ENCODE results near the gene TDP1.
"Not testable (repeated sequence)": the region's sequence is repeated elsewhere in the genome, so short reads cannot be mapped to it uniquely, and the experiment has no call there.

TDP1 gene

DNA sequence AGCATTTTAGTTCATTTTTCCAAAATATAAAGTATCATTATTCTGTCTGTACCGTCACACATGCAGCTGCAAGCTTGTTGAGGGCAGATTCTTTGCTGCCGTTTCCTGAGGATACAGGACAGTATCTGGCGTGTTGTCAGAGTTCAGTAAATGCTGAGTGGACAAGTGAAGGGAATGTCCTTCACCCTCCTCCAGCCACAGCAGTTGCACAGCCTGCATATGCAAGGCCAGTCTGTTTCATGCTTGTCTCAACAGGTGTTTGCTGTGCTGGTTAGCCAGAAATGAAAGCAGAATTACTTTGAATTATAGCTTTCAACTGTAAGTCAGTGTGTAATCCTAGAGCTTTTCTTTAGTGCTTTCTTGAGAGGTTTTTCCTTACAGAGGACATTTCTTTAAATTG, 36.5 kb downstream of the TDP1 start:
- no peak for DNase-seq

DNA sequence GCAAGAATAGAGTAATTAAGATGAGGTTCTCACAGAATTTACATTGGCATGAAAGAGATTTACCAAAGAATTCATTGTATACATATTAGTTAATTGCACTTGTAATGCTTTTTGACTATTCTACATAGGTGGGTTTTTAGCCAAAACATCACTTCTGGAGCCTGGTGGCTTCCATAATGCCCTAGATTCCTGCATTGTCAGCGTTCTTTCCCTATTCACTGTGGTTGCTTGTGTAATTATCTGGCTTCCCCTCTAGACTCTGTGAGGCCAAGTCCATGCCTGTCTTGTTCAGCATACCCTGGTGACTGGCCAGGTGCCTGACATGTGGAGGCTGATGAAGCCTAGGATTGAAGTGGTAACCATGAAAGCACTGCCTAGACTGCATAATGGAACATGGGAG, 41.2 kb downstream of the TDP1 start:
- DNase-seq = no peak

DNA sequence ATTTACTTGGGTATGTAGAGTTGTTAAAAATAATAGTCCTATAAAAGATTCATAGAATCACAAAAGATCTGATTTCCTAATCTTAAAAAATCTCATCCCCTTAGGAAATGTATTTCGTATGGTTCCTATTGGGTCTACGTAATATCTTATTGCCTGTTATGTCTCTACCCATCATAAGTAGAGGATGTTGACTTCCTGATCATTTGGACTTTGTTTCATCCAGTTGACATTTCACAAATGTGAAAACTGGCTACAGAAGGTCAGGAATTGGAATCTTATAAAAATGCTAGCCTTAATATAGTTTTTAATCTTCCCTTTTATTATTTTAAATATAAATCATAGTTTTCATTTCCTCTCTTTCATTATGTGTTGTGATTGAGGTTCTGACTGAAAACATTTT, 45.2 kb downstream of the TDP1 start:
- DNase-seq = no peak

DNA sequence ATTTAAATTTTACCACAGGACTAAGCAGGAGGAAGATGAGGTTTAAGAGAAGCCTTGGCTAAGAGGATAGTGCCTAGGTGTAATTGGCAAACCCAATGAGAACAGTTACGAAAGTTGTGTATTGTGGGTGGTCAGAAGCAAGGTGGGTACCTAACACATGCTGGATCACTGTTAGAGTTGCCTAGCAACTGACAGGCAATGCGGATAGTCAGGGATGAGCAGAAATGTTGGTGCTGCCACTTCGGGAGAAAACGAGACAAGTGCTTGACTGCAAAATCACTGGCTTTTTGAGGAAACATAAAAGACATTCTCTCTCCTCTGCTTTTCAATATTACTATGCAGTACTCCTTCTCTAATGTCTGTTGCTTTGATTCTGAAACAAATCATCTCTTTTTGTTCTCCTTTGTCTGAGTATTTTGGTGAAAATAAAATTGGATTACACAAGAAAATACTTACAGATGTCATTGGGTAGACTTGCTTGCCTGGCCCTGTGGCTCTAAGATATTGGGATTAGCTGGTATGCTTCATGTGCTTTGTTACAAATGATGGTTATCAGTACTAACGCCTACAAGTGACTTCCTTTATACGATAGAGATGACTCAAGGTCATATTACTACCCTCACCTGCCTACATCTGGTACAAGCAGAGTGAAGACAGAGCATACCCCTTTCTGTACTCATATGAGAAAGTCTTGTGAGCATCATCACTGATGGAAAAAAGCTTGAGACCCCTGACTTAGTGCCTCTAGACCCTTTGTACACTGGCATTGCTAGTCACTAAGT, 48.0 kb downstream of the TDP1 start:
- no peak for DNase-seq

DNA sequence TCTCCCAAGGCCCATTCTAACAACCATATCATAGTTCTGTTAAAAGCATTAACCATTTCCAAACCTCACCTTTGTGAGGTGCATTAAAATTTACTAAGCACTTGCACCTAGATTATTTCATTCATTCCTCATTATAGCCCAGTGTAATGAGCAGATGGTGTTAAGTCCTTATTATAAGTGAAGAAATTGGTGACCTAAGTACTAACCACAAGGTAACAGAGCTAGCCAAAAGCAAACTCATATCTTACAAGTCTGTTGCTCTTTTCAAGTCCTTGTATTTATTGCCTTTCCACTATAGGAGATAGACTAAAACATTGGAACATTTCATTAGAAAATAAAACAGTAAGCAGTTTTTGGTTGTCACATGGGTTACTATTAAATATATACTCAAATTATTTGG, 49.7 kb downstream of the TDP1 start:
- DNase-seq = peak; percentile 15

DNA sequence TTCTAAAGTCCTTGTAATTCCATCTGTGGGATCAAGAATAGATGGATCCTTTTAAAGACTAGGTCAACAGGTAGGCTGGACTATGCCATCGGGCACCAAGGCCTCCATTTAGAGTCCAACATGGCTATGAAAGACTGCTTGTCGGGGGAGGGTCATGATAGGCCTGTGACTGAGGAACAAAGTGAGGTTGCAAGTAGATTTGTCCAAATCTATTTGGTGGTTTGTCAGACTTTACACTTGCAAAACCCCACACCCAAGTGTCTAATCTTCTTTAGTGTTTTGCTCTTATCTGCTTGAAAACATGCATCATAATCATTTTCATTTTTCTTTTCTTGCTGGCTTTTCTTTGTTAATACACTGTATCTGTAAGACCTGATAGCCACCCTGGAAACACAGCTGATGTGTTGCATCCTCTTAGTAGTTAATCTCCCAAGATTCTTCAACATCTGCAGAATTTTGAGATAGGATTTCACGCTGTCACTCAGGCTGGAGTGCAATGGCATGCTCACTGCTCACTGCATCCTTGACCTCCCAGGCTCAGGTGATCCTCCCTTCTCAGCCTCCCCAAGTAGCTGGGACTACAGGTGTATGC, 50.3 kb downstream of the TDP1 start:
- DNase-seq = peak; percentile 85

DNA sequence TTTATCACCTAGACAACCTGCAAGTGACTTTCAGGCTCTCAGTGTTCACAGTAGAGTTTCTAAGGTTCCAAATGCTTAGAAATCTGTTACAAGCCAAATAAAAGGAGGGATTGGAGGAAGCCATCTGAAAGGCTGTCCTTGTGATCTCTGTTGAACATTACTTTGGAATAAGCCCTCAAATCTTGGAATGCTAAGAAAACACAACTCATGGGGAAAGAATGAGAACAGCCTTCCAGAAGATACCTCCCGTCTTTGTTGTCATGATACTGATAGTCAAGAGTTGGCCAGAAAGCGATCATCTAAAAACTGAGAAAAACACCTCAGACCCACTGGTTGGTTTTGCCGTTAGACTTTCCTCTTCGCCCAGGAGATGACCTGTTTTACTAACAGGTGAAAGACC, 61.6 kb downstream of the TDP1 start:
- no peak for DNase-seq

DNA sequence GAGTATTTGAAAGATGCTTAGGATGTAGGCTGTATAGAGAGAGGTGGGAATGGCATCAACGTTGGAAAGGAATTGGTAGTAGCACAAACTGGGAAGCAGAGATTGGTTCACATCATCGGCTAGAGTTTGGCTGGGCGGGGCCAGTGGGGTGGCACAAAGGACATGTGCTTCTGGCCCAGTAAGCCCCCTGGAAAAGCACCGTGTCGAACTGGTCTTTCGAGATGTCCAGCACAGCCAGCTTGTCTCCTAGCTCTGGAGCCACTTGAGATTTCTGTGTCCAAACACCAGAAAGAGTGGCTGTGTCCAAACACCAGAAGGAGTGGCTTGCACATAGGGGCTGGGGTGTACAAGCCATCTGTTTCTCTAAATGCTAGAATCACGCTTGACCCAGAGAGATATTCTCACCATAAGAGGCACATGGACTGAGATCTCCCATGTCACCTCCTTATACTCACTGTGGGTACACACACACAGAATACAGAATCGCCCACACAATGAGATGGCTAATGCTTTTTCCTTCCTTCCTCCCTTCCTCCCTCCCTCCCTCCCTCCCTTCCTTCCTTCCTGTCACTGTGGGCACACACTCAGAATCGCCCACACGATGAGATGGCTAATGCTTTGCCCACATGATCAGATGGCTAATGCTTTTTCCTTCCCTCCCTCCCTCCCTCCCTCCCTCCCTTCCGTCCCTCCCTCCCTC, 64.2 kb downstream of the TDP1 start:
- DNase-seq = no peak

DNA sequence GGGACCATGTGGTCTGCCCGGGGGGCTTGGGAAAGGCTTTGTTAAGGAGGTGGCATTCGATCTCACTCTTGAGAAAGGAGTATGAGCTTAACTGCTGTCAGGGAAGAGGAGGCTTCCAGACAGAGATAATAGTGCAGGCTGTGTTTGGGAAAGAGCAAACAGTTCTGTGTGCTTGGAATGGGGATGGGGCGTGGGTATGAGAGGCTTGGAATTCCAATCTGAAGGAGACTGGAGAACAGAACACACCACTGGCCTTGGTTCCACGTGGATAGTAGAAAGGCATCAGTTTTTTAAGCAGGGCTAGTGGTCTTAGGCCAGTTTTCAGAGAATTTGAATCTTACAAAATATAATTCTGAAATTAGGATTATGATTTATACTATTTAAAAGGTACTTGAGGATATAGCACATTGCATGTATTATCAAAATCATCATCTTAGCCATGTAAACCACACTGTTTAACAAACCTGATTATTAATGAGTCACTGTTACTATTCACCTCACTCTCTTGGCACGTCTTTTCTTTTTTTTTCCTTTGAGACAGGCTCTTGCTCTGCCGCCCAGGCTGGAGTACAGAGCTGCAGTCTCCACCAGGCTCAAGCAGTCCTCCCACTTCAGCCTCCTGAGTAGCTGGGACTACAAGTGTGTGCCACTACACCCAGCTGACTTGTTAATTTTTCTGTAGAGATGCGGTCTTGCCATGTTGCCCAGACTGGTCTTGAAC, 67.6 kb downstream of the TDP1 start:
- DNase-seq = no peak

DNA sequence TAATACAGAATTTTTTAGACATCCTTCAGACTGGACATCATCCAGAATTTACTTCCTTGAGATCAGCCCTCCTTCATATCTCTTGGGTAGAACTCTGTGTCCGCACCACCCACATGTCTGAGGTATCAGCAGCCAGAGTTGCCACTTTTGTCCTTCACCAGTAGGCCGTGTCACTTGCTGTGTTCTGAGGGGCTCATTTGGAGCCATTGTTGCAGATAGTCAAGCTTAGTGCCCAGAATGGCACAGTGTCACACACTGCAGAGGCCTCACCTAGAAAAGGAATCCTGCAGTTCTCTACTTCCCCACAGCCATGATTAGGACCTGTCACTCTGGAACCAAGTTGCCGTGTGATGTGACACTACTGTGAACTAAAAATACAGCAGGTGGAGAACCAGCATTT, 69.2 kb downstream of the TDP1 start:
- DNase-seq = no peak

DNA sequence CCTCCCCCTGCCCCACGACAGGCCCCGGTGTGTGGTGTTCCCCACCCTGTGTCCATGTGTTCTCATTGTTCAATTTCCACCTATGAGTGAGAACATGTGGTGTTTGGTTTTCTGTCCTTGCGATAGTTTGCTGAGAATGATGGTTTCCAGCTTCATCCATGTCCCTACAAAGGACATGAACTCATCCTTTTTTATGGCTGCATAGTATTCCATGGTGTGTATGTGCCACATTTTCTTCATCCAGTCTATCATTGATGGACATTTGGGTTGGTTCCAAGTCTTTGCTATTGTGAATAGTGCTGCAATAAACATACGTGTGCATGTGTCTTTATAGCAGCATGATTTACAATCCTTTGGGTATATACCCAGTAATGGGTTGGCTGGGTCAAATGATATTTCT, 70.9 kb downstream of the TDP1 start:
- DNase-seq = not testable (repeated sequence)

DNA sequence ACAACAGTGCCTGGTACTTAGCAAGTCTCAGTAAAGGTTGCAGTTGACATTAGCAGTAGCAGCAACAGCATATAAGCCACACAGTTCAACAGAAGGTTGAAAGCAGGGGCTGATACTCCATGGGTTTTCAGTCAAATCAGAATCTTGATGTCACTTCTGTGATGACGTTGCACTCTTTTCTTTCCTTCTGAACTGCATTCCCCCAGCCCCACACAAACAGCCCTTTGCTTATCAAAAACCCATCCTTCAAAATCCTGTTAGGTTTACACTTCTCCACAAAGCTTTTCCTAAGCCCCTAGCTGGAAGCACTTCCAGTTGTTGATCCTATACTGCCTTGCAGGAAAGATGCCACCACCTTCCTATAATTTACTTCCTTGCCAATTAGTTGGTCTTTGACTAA, 72.1 kb downstream of the TDP1 start:
- DNase-seq = no peak

DNA sequence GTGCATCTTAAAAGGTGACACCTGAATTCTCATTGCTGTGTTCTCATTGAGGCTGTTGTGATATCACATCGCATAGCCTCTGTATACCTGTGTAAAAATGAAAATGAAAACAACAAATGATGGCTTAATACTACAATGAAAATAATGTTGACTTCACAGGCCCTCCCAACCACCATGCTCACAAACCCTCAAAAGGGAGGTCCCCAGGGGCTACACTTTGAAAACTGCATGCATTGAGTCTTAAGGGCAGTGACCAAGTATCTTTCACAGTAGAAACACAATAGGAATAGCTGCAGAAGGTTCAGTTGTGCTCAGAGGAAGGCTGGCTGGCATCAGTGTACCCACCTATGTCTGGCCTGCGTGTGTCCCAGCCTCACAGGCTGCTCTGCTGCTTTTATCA, 78.4 kb downstream of the TDP1 start:
- DNase-seq = no peak

DNA sequence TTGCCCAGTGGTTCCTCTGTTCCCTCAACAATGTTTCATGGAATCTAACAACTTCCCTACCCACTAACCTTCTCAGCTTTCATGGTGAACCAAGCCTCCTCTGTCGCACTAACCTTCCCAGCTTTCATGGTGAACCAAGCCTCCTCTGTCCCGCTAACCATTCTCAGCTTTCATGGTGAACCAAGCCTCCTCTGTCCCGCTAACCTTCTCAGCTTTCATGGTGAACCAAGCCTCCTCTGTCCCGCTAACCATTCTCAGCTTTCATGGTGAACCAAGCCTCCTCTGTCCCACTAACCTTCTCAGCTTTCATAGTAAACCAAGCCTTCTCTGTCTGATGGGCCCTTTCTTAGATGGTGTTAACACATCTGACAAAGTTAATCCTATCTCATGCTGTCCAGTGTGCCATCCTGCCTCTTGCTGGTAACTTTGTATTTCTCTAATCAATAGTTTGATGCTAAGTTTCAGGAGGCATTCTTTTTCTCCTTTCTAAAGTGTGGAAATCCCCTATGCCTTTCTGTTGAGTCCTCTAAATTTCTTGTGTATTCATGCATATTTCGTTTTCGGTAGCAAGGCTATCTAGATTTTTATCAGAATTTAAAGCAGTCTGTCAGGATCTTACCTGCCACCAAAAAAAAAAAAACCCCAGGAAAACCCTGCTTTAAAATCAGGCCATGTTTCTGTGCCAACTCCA, 79.3 kb downstream of the TDP1 start:
- no peak for DNase-seq

DNA sequence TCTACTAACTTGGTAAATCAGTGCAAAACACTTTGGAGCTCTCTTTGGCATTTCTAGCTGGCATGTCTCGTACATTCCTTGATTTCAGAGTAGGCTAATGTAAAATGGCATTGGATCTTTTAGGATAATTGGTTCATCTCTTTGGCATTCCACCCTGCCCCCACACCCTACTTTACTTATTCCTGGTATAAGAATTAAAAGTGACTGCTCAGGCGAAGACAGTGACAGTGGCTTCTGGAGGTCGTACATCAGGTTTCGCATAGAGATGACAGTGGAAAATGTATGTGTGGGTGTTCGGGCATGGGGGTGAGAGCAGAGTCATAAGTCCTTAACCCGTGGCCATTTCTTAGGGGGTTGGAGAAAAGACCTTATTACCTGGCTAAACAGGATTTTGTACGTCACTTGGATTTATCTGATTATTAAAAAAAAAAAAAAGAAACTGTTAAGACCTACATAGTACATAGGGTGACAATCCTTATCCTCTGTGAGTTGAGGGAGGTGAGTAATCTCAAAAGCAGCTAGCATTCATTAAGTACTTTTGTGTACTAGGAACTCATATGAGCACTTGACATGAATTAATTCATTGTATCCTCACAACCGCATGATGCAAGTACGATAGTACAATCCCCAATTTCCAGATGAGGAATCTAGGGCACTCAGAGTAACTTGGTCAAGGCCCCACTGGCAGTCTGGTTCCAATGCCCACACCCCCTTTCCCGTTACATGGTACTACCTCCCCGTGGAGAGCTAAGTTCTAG, 83.7 kb downstream of the TDP1 start:
- DNase-seq = no peak

DNA sequence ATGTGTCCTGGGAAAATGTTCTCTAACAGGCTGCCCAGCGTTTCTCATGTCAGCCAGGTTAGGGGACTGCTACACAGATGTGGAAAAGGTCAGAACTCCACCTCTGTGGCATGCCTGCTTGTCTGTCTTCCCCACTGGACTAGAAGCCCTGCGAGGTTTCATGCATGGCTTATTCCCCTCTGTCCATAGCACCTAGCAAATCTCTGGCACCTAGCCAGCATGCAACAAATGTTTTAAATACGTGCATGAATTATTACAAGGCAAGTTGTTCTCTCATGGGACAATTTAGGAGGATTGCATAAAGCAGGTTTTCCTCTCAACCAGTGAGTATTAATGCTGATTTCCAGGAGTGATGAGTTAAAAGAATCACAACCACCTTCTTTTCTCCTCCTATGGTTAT, 84.7 kb downstream of the TDP1 start:
- no peak for DNase-seq

DNA sequence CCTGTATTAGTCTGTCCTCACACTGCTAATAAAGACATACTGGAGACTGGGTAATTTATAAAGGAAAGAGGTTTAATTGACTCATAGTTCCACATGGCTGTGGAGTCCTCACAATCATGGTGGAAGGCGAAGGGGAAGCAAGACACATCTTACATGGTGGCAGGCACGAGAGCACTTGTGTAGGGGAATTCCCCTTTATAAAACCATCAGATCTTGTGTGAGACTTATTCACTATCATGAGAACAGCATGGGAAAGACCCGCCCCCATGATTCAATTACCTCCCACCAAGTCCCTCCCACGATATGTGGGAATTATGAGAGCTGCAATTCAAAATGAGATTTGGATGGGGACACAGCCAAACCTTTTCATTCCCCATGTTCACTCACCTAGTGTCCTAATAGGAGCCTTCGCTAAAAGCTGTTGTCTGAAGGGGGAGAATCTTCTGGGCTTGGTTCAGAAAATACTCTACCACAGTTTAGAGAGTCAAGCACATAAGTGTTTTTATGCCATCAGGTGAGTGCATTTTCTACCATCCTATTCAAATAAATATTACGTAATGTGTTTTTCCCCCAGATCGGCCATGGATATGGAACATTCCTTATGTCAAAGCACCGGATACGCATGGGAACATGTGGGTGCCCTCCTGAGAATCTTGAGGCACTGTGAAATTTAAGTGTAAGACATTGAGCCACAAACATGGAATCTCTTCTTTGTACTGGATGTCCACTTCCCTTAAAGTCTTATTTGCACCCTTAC, 86.9 kb downstream of the TDP1 start:
- no peak for DNase-seq

DNA sequence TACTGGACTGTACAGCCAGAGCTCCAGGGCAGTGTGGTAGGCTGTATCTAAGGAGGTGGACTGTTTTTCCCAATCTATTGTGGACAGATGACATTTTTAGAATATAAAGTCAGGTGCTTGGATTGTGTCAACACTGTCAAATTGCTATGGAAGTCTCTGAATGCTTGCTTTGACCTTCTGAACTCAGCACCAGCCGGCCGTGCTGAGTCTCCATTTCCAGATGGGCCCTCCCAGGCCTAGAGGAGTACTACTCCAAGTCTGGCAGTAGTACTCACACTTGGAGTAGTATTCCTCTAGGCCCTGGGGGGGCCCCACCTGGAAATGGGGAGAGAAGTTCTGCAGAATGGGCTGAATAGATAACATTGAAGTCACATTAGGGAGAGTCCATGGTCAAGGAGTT, 89.9 kb downstream of the TDP1 start:
- no peak for DNase-seq

DNA sequence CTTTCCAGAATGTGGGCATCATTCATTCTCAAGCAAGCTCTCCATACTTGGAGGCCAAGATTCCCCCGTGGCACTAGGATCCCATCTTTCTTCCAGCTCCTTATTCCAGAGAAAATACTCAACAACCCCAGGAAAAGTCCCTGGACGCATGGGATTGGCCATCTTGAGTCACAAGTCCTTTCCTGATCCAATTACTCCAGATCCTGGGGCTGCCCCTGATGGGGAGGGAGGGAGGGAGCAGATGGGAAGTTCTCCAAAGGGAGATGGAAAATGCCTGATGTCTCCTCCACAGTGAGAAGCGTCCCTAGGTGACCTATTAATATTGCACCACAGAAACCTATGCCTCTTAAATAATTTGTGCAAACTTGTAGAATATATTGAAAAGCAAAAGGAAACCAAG, 93.7 kb downstream of the TDP1 start:
- no peak for DNase-seq

DNA sequence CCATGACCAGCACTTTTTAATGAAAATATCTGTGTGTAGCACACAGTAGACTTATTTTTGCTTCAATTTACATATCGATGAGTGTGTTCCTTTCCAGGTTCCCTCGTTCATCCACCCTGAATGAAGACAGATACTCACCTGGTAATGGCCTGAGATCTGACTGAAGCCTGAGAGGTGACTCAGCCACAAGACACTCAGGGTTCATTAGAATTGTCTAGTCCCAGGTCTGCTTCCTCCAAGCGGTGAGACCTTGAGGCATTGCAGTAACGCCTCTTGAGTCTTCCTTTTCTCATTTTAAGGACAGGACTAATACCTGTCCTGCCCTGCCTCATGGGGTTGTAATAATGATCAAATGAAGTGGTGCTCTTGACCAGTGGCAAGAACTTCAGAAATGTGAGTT, 94.5 kb downstream of the TDP1 start:
- DNase-seq = no peak

DNA sequence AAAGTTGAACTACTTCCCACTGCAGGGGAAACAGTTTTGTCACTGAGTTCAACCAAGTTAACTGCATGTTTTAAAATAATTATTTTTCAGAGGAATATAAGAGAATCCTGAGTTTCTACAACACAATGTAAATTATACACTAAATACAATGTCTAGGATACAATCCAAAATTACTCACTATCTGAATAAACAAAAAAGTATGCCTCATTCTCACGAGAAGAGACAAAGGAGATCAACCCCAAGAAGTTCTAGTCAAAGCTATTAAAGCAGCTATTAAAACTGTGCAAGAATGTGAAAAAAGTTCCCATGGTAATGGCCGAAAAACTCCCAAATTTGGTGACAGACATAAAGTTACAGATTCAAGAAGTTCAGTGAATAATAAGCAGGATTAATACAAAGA, 97.3 kb downstream of the TDP1 start:
- no peak for DNase-seq

DNA sequence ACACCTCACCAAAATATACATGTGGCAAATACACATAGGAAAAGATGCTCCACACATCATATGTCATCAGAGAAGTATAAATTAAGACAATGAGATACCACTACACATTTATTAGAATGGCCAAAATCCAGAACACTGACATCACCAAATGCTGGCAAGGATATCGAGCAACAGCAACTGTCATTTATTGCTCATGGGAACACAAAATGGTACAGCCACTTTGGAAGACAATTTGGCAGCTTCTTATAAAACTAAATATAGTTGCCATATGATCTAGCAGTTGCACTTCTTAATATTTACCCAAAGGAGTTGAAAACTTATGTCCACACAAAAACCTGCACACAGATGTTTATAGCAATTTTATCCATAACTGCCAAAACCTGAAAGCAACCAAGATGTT, 99.1 kb downstream of the TDP1 start:
- DNase-seq = no peak
